Measurements from ENCODE around the gene C16orf74.

C16orf74 gene

GRCh38 chr16:85665373-85665740 lies 85.5 kb downstream of the C16orf74 start:
- no peak for ATAC-seq
- no peak for TF ChIP-seq CSRNP3 (CRISPR knock-in tag; IDR thresholded peaks at IDR 0.05)
- TF ChIP-seq PATZ1 (CRISPR knock-in tag; IDR thresholded peaks at IDR 0.05; ENCODE audit: borderline replicate concordance): no peak
- no peak for TF ChIP-seq ZC3H10 (CRISPR knock-in tag; IDR thresholded peaks at IDR 0.05)
- TF ChIP-seq OSR1 (CRISPR knock-in tag; IDR thresholded peaks at IDR 0.05): no peak
- no peak for TF ChIP-seq TSHZ2 (CRISPR knock-in tag; IDR thresholded peaks at IDR 0.05)
- no peak for TF ChIP-seq BACH2 (CRISPR knock-in tag; IDR thresholded peaks at IDR 0.05; ENCODE audit: borderline replicate concordance)
- TF ChIP-seq POU6F1 (CRISPR knock-in tag; IDR thresholded peaks at IDR 0.05; ENCODE audit: borderline replicate concordance, low read depth): no peak
- TF ChIP-seq CREB5 (CRISPR knock-in tag; IDR thresholded peaks at IDR 0.05; ENCODE audit: low read depth): no peak
- no peak for TF ChIP-seq ZNF70 (CRISPR knock-in tag; IDR thresholded peaks at IDR 0.05)
- TF ChIP-seq ZNF8 (CRISPR knock-in tag; IDR thresholded peaks at IDR 0.05): no peak
- no peak for TF ChIP-seq TOX (CRISPR knock-in tag; IDR thresholded peaks at IDR 0.05; ENCODE audit: borderline replicate concordance)
- TF ChIP-seq SNAI2 (CRISPR knock-in tag; IDR thresholded peaks at IDR 0.05): no peak
- no peak for TF ChIP-seq ZFP3 (CRISPR knock-in tag; IDR thresholded peaks at IDR 0.05)
- no peak for TF ChIP-seq TCF4 (CRISPR knock-in tag; IDR thresholded peaks at IDR 0.05; ENCODE audit: borderline replicate concordance)
- no peak for TF ChIP-seq RARB (CRISPR knock-in tag; IDR thresholded peaks at IDR 0.05)
- no peak for TF ChIP-seq ZNF565 (CRISPR knock-in tag; conservative IDR thresholded peaks at IDR 0.05; ENCODE audit: low read depth)
- TF ChIP-seq CSDC2 (CRISPR knock-in tag; IDR thresholded peaks at IDR 0.05): no peak
- no peak for TF ChIP-seq ARNTL (CRISPR knock-in tag; IDR thresholded peaks at IDR 0.05; ENCODE audit: borderline replicate concordance, low read depth)

- TF ChIP-seq POU6F1 (CRISPR knock-in tag; IDR thresholded peaks at IDR 0.05; ENCODE audit: borderline replicate concordance, low read depth) (no peak), TCF4 (CRISPR knock-in tag; IDR thresholded peaks at IDR 0.05; ENCODE audit: borderline replicate concordance) (no peak), SNAI2 (CRISPR knock-in tag; IDR thresholded peaks at IDR 0.05) (no peak)
- no peak for ATAC-seq
Observed at GRCh38 chr16:85664580-85665372, 86.1 kb downstream of the C16orf74 start.
